T-helper 1 cell treated with Interleukin-12 subunit alpha and Interleukin-12 subunit beta and Interleukin-4 antibody, amounts not matched to agents 30 ng/mL and 1 ng/mL, for 36 hours (primary cell): ENCODE data around the gene DPM2. TPM values are rescaled to one million over a fixed set of nuclear protein-coding genes. Genes with fewer than 3 reads are reported as not detected.

Experiments used
- intact Hi-C: fragments of 100-400 bp; cut with micrococcal nuclease; formaldehyde crosslinking; loops from one replicate; pipeline ENCODE4 v1.15.1; 2024
- total RNA-seq: library from RNA; stranded (reverse); gene quantifications from 2 replicates; pipeline ENCODE4 v1.2.3, GENCODE V29; 2022

Gene DPM2
- total RNA-seq: 51.3 and 53.8 TPM in 2 replicates

- intact Hi-C loops: loop anchor here (1.0 kb wide), 5 partner anchors 10 to 190 kb away; partner anchors contain the start of genes NAIF1 and PTGES2
Measured at GRCh38 chr9:127937388-127938297, at the start of gene DPM2. DPM2 (minus strand) TSS chr9:127937854; CDS start chr9:127937820, 34 bp downstream.

- intact Hi-C loops: no loop called here
Measured at GRCh38 chr9:127987103-127987614, 49.5 kb upstream of the DPM2 start.

- intact Hi-C loops: no loop called here
Measured at GRCh38 chr9:127985011-127985410, 47.4 kb upstream of the DPM2 start.

GRCh38 chr9:127983847-127984289 lies 46.2 kb upstream of the DPM2 start:
- intact Hi-C loops: no loop called here

- intact Hi-C loops: no loop called here
Measured at GRCh38 chr9:127982912-127983311, 45.3 kb upstream of the DPM2 start.

GRCh38 chr9:127981559-127982121 lies 44.0 kb upstream of the DPM2 start:
- intact Hi-C loops: loop anchor here (1.0 to 2.0 kb wide), 11 partner anchors 11 to 211 kb away; partner anchors contain the start of genes DPM2 and NAIF1

- intact Hi-C loops: loop anchor here (1.0 to 2.0 kb wide), 11 partner anchors 11 to 210 kb away; partner anchors contain the start of genes DPM2 and NAIF1
Measured at GRCh38 chr9:127980706-127981558, 43.3 kb upstream of the DPM2 start, which contains the start of gene EEIG1. EEIG1 (minus strand) TSS chr9:127980989; CDS start chr9:127980137, 852 bp downstream.

GRCh38 chr9:127980060-127980705 lies 42.5 kb upstream of the DPM2 start:
- intact Hi-C loops: loop anchor here (2.0 kb wide), 1 partner anchor 209 kb away; no protein-coding TSS in a partner anchor

- intact Hi-C loops: loop anchor here (2.0 kb wide), 1 partner anchor 209 kb away; no protein-coding TSS in a partner anchor
Measured at GRCh38 chr9:127979333-127980059, 41.8 kb upstream of the DPM2 start.

- intact Hi-C loops: no loop called here
Measured at GRCh38 chr9:127979015-127979332, 41.3 kb upstream of the DPM2 start.

GRCh38 chr9:127977884-127978647 lies 40.4 kb upstream of the DPM2 start:
- intact Hi-C loops: no loop called here

GRCh38 chr9:127977009-127977883 lies 39.6 kb upstream of the DPM2 start:
- intact Hi-C loops: no loop called here

- intact Hi-C loops: no loop called here
Measured at GRCh38 chr9:127976498-127976897, 38.8 kb upstream of the DPM2 start.

- intact Hi-C loops: no loop called here
Measured at GRCh38 chr9:127975376-127976315, 38.0 kb upstream of the DPM2 start.

GRCh38 chr9:127974769-127975261 lies 37.2 kb upstream of the DPM2 start:
- intact Hi-C loops: no loop called here

GRCh38 chr9:127974001-127974768 lies 36.5 kb upstream of the DPM2 start:
- intact Hi-C loops: no loop called here
